OCI-LY7 (cell line): ENCODE measurements around the gene ACOX1.

Experiments
- EZH2phosphoT487 ChIP-seq: fragments of 200-600 bp; sonication (generic); IDR thresholded peaks from 2 replicates; pipeline ENCODE4 v1.6.1; 2018; ENCODE audit warnings: low read depth, borderline replicate concordance, mild to moderate bottlenecking, mixed run types, antibody characterized with exemption, low read length, moderate library complexity, mixed read lengths
- TF ChIP-seq, protein P1 (sequence below): fragments of 200-600 bp; sonication (generic); conservative IDR thresholded peaks from 2 replicates; pipeline ENCODE4 v1.5.1; 2014; ENCODE audit warnings: mild to moderate bottlenecking, antibody characterized with exemption, low read length, moderate library complexity, mixed read lengths

GRCh38 chr17:75959839-75960511 is 19.0 kb downstream of the ACOX1 start:
- TF ChIP-seq, protein P1, sequence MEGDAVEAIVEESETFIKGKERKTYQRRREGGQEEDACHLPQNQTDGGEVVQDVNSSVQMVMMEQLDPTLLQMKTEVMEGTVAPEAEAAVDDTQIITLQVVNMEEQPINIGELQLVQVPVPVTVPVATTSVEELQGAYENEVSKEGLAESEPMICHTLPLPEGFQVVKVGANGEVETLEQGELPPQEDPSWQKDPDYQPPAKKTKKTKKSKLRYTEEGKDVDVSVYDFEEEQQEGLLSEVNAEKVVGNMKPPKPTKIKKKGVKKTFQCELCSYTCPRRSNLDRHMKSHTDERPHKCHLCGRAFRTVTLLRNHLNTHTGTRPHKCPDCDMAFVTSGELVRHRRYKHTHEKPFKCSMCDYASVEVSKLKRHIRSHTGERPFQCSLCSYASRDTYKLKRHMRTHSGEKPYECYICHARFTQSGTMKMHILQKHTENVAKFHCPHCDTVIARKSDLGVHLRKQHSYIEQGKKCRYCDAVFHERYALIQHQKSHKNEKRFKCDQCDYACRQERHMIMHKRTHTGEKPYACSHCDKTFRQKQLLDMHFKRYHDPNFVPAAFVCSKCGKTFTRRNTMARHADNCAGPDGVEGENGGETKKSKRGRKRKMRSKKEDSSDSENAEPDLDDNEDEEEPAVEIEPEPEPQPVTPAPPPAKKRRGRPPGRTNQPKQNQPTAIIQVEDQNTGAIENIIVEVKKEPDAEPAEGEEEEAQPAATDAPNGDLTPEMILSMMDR: no peak
- TF ChIP-seq EZH2phosphoT487: no peak
